ENCODE measurements around the gene ANAPC7.
A peak's percentile ranks its signal among the peaks of the same experiment; 100 is the strongest.

Gene ANAPC7

DNA sequence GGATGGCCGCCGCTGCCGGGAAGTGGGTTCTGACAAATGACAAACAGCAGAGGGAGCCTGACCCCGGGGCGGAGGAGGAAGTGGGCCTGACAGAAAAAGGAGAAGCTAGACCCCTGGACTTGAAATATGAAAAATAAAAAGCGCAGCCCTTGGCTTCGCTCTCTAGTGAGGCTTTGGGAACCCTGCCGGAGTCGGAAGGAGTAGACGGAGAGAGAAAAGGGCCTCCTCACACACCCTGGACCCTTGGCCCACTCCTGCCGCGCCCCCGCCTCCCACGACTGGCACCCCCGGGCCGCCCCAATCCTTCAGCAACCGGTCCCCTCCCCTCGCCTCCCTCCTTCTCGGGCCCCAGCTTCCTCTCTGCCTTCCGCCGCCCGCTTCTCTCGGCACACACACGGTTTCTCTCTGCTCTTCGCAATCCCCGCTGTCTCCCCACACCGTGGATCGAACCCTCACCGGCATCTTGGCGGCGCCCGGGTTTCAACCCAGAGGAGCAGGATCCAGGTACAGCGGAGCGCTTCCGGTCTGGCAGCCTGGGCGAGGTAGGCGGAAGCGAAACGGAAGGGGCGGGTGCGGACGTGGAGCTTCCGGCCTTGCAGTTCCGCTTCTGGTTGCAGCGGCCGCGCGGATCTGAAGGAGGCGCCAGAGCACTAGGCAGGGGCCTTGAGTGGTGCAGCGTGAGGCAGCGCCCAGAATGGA lies 46.4 kb upstream of the ANAPC7 start, which contains the start of gene ARPC3 (continued):
- TF ChIP-seq, protein P1, sequence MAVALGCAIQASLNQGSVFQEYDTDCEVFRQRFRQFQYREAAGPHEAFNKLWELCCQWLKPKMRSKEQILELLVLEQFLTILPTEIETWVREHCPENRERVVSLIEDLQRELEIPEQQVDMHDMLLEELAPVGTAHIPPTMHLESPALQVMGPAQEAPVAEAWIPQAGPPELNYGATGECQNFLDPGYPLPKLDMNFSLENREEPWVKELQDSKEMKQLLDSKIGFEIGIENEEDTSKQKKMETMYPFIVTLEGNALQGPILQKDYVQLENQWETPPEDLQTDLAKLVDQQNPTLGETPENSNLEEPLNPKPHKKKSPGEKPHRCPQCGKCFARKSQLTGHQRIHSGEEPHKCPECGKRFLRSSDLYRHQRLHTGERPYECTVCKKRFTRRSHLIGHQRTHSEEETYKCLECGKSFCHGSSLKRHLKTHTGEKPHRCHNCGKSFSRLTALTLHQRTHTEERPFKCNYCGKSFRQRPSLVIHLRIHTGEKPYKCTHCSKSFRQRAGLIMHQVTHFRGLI (tag by site-specific recombination; IDR thresholded peaks at IDR 0.05), result 0 out of 2 replicates have a peak, but pooled peaks have one; percentile 40
- TF ChIP-seq ZNF530 (tag by site-specific recombination; IDR thresholded peaks at IDR 0.05; ENCODE audit: low read depth) (no peak), SCRT2 (tag by site-specific recombination; IDR thresholded peaks at IDR 0.05) (peak; percentile 56; the same call in 1 of the 2 replicates), ZNF585B (tag by site-specific recombination; IDR thresholded peaks at IDR 0.05) (no peak), ZNF555 (tag by site-specific recombination; conservative IDR thresholded peaks at IDR 0.05) (no peak), KLF9 (tag by site-specific recombination; IDR thresholded peaks at IDR 0.05; ENCODE audit: low read depth) (peak; percentile 80), SP7 (tag by site-specific recombination; IDR thresholded peaks at IDR 0.05) (peak; percentile 84), ZNF350 (tag by site-specific recombination; IDR thresholded peaks at IDR 0.05) (no peak), ZBTB48 (tag by site-specific recombination; IDR thresholded peaks at IDR 0.05) (peak; percentile 74), KLF7 (tag by site-specific recombination; IDR thresholded peaks at IDR 0.05; ENCODE audit: borderline replicate concordance) (no peak; the same call in 1 of the 2 replicates), ZNF211 (tag by site-specific recombination; IDR thresholded peaks at IDR 0.05; ENCODE audit: low read depth) (no peak), ZNF785 (tag by site-specific recombination; IDR thresholded peaks at IDR 0.05) (0 out of 2 replicates have a peak, but pooled peaks have one; percentile 25), MYNN (tag by site-specific recombination; IDR thresholded peaks at IDR 0.05; ENCODE audit: borderline replicate concordance) (no peak), ZNF2 (tag by site-specific recombination; IDR thresholded peaks at IDR 0.05) (peak; percentile 80), ZNF623 (tag by site-specific recombination; IDR thresholded peaks at IDR 0.05) (no peak), EGR2 (tag by site-specific recombination; IDR thresholded peaks at IDR 0.05; ENCODE audit: low read depth) (peak; percentile 97), ZNF341 (tag by site-specific recombination; IDR thresholded peaks at IDR 0.05; ENCODE audit: low read depth) (peak; percentile 18; the same call in 1 of the 2 replicates), ZNF510 (tag by site-specific recombination; IDR thresholded peaks at IDR 0.05; ENCODE audit: insufficient replicate concordance) (no peak)
- TF ChIP-seq, protein P2, sequence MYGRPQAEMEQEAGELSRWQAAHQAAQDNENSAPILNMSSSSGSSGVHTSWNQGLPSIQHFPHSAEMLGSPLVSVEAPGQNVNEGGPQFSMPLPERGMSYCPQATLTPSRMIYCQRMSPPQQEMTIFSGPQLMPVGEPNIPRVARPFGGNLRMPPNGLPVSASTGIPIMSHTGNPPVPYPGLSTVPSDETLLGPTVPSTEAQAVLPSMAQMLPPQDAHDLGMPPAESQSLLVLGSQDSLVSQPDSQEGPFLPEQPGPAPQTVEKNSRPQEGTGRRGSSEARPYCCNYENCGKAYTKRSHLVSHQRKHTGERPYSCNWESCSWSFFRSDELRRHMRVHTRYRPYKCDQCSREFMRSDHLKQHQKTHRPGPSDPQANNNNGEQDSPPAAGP (tag by site-specific recombination; IDR thresholded peaks at IDR 0.05), result peak; percentile 63; the same call in 1 of the 2 replicates
- TF ChIP-seq, protein P3, sequence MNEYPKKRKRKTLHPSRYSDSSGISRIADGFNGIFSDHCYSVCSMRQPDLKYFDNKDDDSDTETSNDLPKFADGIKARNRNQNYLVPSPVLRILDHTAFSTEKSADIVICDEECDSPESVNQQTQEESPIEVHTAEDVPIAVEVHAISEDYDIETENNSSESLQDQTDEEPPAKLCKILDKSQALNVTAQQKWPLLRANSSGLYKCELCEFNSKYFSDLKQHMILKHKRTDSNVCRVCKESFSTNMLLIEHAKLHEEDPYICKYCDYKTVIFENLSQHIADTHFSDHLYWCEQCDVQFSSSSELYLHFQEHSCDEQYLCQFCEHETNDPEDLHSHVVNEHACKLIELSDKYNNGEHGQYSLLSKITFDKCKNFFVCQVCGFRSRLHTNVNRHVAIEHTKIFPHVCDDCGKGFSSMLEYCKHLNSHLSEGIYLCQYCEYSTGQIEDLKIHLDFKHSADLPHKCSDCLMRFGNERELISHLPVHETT (tag by site-specific recombination; IDR thresholded peaks at IDR 0.05), result no peak
- TF ChIP-seq, protein P4, sequence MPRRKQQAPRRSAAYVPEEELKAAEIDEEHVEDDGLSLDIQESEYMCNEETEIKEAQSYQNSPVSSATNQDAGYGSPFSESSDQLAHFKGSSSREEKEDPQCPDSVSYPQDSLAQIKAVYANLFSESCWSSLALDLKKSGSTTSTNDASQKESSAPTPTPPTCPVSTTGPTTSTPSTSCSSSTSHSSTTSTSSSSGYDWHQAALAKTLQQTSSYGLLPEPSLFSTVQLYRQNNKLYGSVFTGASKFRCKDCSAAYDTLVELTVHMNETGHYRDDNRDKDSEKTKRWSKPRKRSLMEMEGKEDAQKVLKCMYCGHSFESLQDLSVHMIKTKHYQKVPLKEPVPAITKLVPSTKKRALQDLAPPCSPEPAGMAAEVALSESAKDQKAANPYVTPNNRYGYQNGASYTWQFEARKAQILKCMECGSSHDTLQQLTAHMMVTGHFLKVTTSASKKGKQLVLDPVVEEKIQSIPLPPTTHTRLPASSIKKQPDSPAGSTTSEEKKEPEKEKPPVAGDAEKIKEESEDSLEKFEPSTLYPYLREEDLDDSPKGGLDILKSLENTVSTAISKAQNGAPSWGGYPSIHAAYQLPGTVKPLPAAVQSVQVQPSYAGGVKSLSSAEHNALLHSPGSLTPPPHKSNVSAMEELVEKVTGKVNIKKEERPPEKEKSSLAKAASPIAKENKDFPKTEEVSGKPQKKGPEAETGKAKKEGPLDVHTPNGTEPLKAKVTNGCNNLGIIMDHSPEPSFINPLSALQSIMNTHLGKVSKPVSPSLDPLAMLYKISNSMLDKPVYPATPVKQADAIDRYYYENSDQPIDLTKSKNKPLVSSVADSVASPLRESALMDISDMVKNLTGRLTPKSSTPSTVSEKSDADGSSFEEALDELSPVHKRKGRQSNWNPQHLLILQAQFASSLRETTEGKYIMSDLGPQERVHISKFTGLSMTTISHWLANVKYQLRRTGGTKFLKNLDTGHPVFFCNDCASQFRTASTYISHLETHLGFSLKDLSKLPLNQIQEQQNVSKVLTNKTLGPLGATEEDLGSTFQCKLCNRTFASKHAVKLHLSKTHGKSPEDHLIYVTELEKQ (tag by site-specific recombination; IDR thresholded peaks at IDR 0.05; ENCODE audit: borderline replicate concordance), result no peak
- TF ChIP-seq, protein P5, sequence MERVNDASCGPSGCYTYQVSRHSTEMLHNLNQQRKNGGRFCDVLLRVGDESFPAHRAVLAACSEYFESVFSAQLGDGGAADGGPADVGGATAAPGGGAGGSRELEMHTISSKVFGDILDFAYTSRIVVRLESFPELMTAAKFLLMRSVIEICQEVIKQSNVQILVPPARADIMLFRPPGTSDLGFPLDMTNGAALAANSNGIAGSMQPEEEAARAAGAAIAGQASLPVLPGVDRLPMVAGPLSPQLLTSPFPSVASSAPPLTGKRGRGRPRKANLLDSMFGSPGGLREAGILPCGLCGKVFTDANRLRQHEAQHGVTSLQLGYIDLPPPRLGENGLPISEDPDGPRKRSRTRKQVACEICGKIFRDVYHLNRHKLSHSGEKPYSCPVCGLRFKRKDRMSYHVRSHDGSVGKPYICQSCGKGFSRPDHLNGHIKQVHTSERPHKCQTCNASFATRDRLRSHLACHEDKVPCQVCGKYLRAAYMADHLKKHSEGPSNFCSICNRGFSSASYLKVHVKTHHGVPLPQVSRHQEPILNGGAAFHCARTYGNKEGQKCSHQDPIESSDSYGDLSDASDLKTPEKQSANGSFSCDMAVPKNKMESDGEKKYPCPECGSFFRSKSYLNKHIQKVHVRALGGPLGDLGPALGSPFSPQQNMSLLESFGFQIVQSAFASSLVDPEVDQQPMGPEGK (tag by site-specific recombination; IDR thresholded peaks at IDR 0.05), result peak; percentile 94
- TF ChIP-seq, protein P6, sequence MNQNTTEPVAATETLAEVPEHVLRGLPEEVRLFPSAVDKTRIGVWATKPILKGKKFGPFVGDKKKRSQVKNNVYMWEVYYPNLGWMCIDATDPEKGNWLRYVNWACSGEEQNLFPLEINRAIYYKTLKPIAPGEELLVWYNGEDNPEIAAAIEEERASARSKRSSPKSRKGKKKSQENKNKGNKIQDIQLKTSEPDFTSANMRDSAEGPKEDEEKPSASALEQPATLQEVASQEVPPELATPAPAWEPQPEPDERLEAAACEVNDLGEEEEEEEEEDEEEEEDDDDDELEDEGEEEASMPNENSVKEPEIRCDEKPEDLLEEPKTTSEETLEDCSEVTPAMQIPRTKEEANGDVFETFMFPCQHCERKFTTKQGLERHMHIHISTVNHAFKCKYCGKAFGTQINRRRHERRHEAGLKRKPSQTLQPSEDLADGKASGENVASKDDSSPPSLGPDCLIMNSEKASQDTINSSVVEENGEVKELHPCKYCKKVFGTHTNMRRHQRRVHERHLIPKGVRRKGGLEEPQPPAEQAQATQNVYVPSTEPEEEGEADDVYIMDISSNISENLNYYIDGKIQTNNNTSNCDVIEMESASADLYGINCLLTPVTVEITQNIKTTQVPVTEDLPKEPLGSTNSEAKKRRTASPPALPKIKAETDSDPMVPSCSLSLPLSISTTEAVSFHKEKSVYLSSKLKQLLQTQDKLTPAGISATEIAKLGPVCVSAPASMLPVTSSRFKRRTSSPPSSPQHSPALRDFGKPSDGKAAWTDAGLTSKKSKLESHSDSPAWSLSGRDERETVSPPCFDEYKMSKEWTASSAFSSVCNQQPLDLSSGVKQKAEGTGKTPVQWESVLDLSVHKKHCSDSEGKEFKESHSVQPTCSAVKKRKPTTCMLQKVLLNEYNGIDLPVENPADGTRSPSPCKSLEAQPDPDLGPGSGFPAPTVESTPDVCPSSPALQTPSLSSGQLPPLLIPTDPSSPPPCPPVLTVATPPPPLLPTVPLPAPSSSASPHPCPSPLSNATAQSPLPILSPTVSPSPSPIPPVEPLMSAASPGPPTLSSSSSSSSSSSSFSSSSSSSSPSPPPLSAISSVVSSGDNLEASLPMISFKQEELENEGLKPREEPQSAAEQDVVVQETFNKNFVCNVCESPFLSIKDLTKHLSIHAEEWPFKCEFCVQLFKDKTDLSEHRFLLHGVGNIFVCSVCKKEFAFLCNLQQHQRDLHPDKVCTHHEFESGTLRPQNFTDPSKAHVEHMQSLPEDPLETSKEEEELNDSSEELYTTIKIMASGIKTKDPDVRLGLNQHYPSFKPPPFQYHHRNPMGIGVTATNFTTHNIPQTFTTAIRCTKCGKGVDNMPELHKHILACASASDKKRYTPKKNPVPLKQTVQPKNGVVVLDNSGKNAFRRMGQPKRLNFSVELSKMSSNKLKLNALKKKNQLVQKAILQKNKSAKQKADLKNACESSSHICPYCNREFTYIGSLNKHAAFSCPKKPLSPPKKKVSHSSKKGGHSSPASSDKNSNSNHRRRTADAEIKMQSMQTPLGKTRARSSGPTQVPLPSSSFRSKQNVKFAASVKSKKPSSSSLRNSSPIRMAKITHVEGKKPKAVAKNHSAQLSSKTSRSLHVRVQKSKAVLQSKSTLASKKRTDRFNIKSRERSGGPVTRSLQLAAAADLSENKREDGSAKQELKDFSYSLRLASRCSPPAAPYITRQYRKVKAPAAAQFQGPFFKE (tag by site-specific recombination; IDR thresholded peaks at IDR 0.05; ENCODE audit: borderline replicate concordance), result no peak

All from HEK293 (cell line).